GM19035 (cell line): ENCODE measurements around the gene PHF14.
"Not testable (repeated sequence)": the region's sequence is repeated elsewhere in the genome, so short reads cannot be mapped to it uniquely, and the experiment has no call there.

ENCODE experiments used
- ATAC-seq: cut with Tn5 transposase; IDR thresholded peaks from one replicate; pipeline ENCODE4 v1.9.1; 2021; ENCODE audit not compliant: unreplicated experiment

PHF14 gene

GRCh38 chr7:10973061-10973941 is at the start of gene PHF14:
TSS of gene PHF14 (plus strand) at chr7:10973872. CDS start at chr7:10974324, 452 bp downstream.
- peak; percentile 93 for ATAC-seq

- no peak for ATAC-seq
These were observed 49.3 kb upstream of the PHF14 start for GRCh38 chr7:10924370-10924769.

- ATAC-seq: not testable (repeated sequence)
These were observed 45.5 kb upstream of the PHF14 start for GRCh38 chr7:10928203-10928602.

- ATAC-seq: no peak
These were observed 43.1 kb upstream of the PHF14 start for GRCh38 chr7:10930551-10930950.

GRCh38 chr7:10931161-10931560 is 42.5 kb upstream of the PHF14 start:
- no peak for ATAC-seq

GRCh38 chr7:10934292-10934691 is 39.4 kb upstream of the PHF14 start:
- no peak for ATAC-seq

GRCh38 chr7:10939237-10939910 is 34.3 kb upstream of the PHF14 start:
- peak; percentile 16 for ATAC-seq

GRCh38 chr7:10939911-10940703 is 33.6 kb upstream of the PHF14 start:
- ATAC-seq: peak; percentile 89

- no peak for ATAC-seq
These were observed 32.8 kb upstream of the PHF14 start for GRCh38 chr7:10940704-10941355.

- ATAC-seq: no peak
These were observed 23.2 kb upstream of the PHF14 start for GRCh38 chr7:10950494-10950893.

- ATAC-seq: not testable (repeated sequence)
These were observed 22.6 kb upstream of the PHF14 start for GRCh38 chr7:10950974-10951578.

- ATAC-seq: no peak
These were observed 21.1 kb upstream of the PHF14 start for GRCh38 chr7:10952588-10952987.

GRCh38 chr7:10953078-10953750 is 20.5 kb upstream of the PHF14 start:
- ATAC-seq: not testable (repeated sequence)

- no peak for ATAC-seq
These were observed 17.1 kb upstream of the PHF14 start for GRCh38 chr7:10956528-10956927.

- not testable (repeated sequence) for ATAC-seq
These were observed 13.4 kb upstream of the PHF14 start for GRCh38 chr7:10960242-10960641.

- not testable (repeated sequence) for ATAC-seq
These were observed 8.7 kb upstream of the PHF14 start for GRCh38 chr7:10965016-10965415.

GRCh38 chr7:10972174-10972573 is 1.5 kb upstream of the PHF14 start:
- no peak for ATAC-seq

GRCh38 chr7:10973942-10974911 is 555 bp downstream of the PHF14 start:
- ATAC-seq: peak; percentile 24

GRCh38 chr7:10977113-10977512 is 3.4 kb downstream of the PHF14 start:
- ATAC-seq: no peak
